HFF-Myc (cell line): ENCODE data around the gene PTP4A1.

Source experiments
- DNase-seq: peaks from one replicate; pipeline ENCODE4 v3.0.0-alpha.2; 2011; ENCODE audit warnings: low read depth; ENCODE audit errors: extremely low read depth
- H3K4me3 ChIP-seq: replicated peaks from 2 replicates; pipeline ENCODE4 v1.5.1; 2011; ENCODE audit warnings: low read depth, mild to moderate bottlenecking, control low read depth, low read length
- CTCF ChIP-seq: IDR thresholded peaks from 2 replicates; pipeline ENCODE4 v1.5.1; 2012; ENCODE audit warnings: mild to moderate bottlenecking, low read depth, low read length, control low read depth; ENCODE audit errors: missing control alignments

Gene PTP4A1

GRCh38 chr6:63565727-63566596, 6.3 kb upstream of the PTP4A1 start:
- no peak overlapping the region for H3K4me3 ChIP-seq
- TF ChIP-seq CTCF, result no peak
- DNase-seq, result no peak

- DNase-seq, result no peak
- no peak overlapping the region for H3K4me3 ChIP-seq
- TF ChIP-seq CTCF, result no peak
Observed at GRCh38 chr6:63567966-63568365, 4.3 kb upstream of the PTP4A1 start.

- TF ChIP-seq CTCF, result no peak
- H3K4me3 ChIP-seq, result peak overlapping the region; percentile 86
- peak; percentile 16 for DNase-seq
Observed at GRCh38 chr6:63571361-63572043, 778 bp upstream of the PTP4A1 start.

- no peak for DNase-seq
Observed at GRCh38 chr6:63572747-63573075, 431 bp downstream of the PTP4A1 start.

GRCh38 chr6:63573076-63573898, 1.0 kb downstream of the PTP4A1 start:
- peak; percentile 39 for DNase-seq
- peak overlapping the region; percentile 86 for H3K4me3 ChIP-seq
- TF ChIP-seq CTCF, result no peak

More at GRCh38 chr6:63572747-63573075, 431 bp downstream of the PTP4A1 start:
- H3K4me3 ChIP-seq, result peak overlapping the region; percentile 86
- no peak for TF ChIP-seq CTCF

- peak overlapping the region; percentile 86 for H3K4me3 ChIP-seq
- peak; percentile 68 for TF ChIP-seq CTCF
- DNase-seq, result peak; percentile 51
Observed at GRCh38 chr6:63573899-63574553, 1.7 kb downstream of the PTP4A1 start.
